Heart right ventricle (tissue), 16 donors: ENCODE data around the gene RAB5IF. TPM values are rescaled to one million over a fixed set of nuclear protein-coding genes. Genes with fewer than 3 reads are reported as not detected.
"Not testable (repeated sequence)": the region's sequence is repeated elsewhere in the genome, so short reads cannot be mapped to it uniquely, and the experiment has no call there.

ENCODE experiments used
- ATAC-seq, 8 donors: fragments of 200-7000 bp; cut with Tn5 transposase; one replicate each; pipeline ENCODE4 v1.9.1; 2020; ENCODE audit warnings: mild to moderate bottlenecking in 8 of 8, moderate library complexity in 8 of 8, moderate number of reproducible peaks in 1 of 8
- DNase-seq, 2 donors: peaks; one replicate each; pipeline ENCODE4 v3.0.0-alpha.2; 2020
- H3K27ac ChIP-seq, 10 donors: fragments of 200-600 bp; sonication (generic) in 2 of 10; one replicate each; pipeline versions ENCODE4 v1.5.0 to v1.8.0; 2020 to 2022; ENCODE audit warnings: mild to moderate bottlenecking in 3 of 10
- H3K27me3 ChIP-seq, 7 donors: fragments of 200-600 bp; one replicate each; pipeline ENCODE4 v1.8.0; 2021 to 2022; ENCODE audit warnings: mild to moderate bottlenecking in 2 of 7
- H3K36me3 ChIP-seq, 9 donors: fragments of 200-600 bp; sonication (generic) in 1 of 9; one replicate each; pipeline versions ENCODE4 v1.5.0 to v1.8.0; 2020 to 2022; ENCODE audit warnings: mild to moderate bottlenecking in 2 of 9
- H3K4me1 ChIP-seq, 9 donors: fragments of 200-600 bp; sonication (generic) in 1 of 9; one replicate each; pipeline versions ENCODE4 v1.5.0 to v1.8.0; 2020 to 2022; ENCODE audit warnings: mild to moderate bottlenecking in 4 of 9
- H3K4me3 ChIP-seq, 10 donors: fragments of 200-600 bp; sonication (generic) in 2 of 10; one replicate each; pipeline versions ENCODE4 v1.5.0 to v1.8.0; 2020 to 2022; ENCODE audit warnings: mild to moderate bottlenecking in 7 of 10, moderate library complexity in 2 of 10
- H3K9me3 ChIP-seq, 11 donors: fragments of 200-600 bp in 10 of 11; sonication (generic) in 2 of 11; one replicate each; pipeline versions ENCODE4 v1.5.0 to v1.8.0; 2013 to 2022; ENCODE audit warnings: mild to moderate bottlenecking in 2 of 11, control low read depth in 1 of 11, moderate library complexity in 1 of 11
- CTCF ChIP-seq, 9 donors: fragments of 200-600 bp; sonication (generic) in 2 of 9; IDR thresholded peaks; one replicate each; pipeline versions ENCODE4 v1.5.0 to v1.8.0; 2021 to 2022; ENCODE audit warnings: antibody characterized with exemption in 9 of 9, mild to moderate bottlenecking in 5 of 9, moderate library complexity in 1 of 9
- WGBS, 2 donors: extraction: QIAGEN DNeasy Blood & Tissue Kit; methylation state at CpG; one replicate each; pipeline ENCODE4 v1.1.7; 2013; ENCODE audit warnings: inconsistent platforms in 1 of 2; 5-methylcytosine and 5-hydroxymethylcytosine counted together
- intact Hi-C, 10 donors: fragments of 100-400 bp; cut with DNase I; formaldehyde crosslinking; loops; one replicate each; pipeline versions ENCODE4 v1.11.1 to v1.14.2; 2022
- long read RNA-seq, 3 donors: library from polyadenylated mRNA; unstranded; transcript quantifications; one replicate each; pipeline ENCODE4 v2.0.0, GENCODE V29; 2020 to 2021
- polyA plus RNA-seq, 2 donors: library from polyadenylated mRNA; stranded (reverse); fragments of 200-250 nt; gene quantifications; one replicate each; pipeline ENCODE4 v1.2.3, GENCODE V29; 2013
- total RNA-seq, 10 donors: library from RNA; stranded (reverse); fragmentation: NEBNext Ultra II Directional in 3 of 10; extraction: Animal tissue kit (Norgen Biotek cat#: 25700) in 3 of 10; gene quantifications; one replicate each; pipeline versions ENCODE4 v1.2.1 to v1.2.4, GENCODE V29; 2021 to 2023
- donor health status: Arrhythmogenic right ventricular cardiomyopathy.
- donor health status: ischemic (EF 13 %, LVEDD 7.1; RV severe dilation, severe dysfunction).
- donor health status: healthy with polysubstance abuse.
- donor health status: DM: no; HTN: yes; CAD: no.
- donor health status: DM: no; HTN: no; CAD: no.
- donor health status: ischemic (EF 25% LVEDD 6.9; RV normal size, moderate dysfunction).
- donor health status: ischemic (EF 25% LVEDD 5.7; RV mildly dilated, moderate dysfunction).
- donor health status: healthy.
- donor health status: DM: yes; HTN: yes; CAD: no.
- donor health status: Ischemic cardiomyopathy.
- donor health status: ischemic (EF 35%, LVEDD 5.7; RV mildly dilated, moderate dysfunction).
- donor health status: nonischemic (EF 11% LVEDD 7.7; RV severe dilation, severe dysfunction).
- donor health status: DM: yes; HTN: yes; CAD: no.
- donor health status: PGD.
- donor health status: ischemic (EF 29% LVEDD 5.4; RV normal size, mild dysfunction).
- donor health status: nonischemic (EF 23%, LVEDD 6.1; RV moderate dilation, normal function).

Gene RAB5IF, protein sequence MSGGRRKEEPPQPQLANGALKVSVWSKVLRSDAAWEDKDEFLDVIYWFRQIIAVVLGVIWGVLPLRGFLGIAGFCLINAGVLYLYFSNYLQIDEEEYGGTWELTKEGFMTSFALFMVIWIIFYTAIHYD
- total RNA-seq (10 to 100 TPM; 42.8 to 73.7 (median 49.2) TPM), polyA plus RNA-seq (100 to 1,000 TPM in 1 of 2 donors, 10 to 100 TPM in 1; 40.4 to 120 TPM)
- long read RNA-seq, donor 1, transcript RAB5IF-202 (4 exons, 1,114 nt): major isoform, 81 of 92 reads
- long read RNA-seq, donor 1, partial matches to known transcripts: 0 of 92 reads
- long read RNA-seq, donor 1, other reads (novel, unspliced or antisense): 8 of 92 reads
- long read RNA-seq, donor 2, transcript RAB5IF-202 (4 exons, 1,114 nt): major isoform, 53 of 67 reads
- long read RNA-seq, donor 2, partial matches to known transcripts: 0 of 67 reads
- long read RNA-seq, donor 2, other reads (novel, unspliced or antisense): 10 of 67 reads
- long read RNA-seq, donor 3, transcript RAB5IF-202 (4 exons, 1,114 nt): major isoform, 10 of 11 reads
- long read RNA-seq, donor 3, partial matches to known transcripts: 0 of 11 reads
- long read RNA-seq, donor 3, other reads (novel, unspliced or antisense): 0 of 11 reads

- no peaks in the 10 kb centered on the region for H3K9me3 ChIP-seq
- DNase-seq: peak; percentile 99 to 100
- 0% methylated on average over 89 to 90 of the region's 90 CpGs for WGBS, 2 donors
- intact Hi-C loops: loop anchor here in 8 of 10 donors (1.0 to 10.0 kb wide), 11 partner anchors 33 to 401 kb away; partner anchors contain the start of genes DSN1 (in 1 of the 8) and TGIF2 (in 1 of the 8)
- H3K36me3 ChIP-seq: peaks cover 0 to 31% (median 19%) of the 10 kb centered on the region in 9 donors
- peak within 1 kb of the TSS; percentile 63 to 100 (median 97) for H3K4me3 ChIP-seq
- peaks cover 9 to 45% (median 20%) of the 10 kb centered on the region in 9 donors for H3K4me1 ChIP-seq
- ATAC-seq: peak; percentile 98 to 99 (median 98)
- peak within 1 kb of the TSS; percentile 67 to 97 (median 89) for H3K27ac ChIP-seq
- H3K27me3 ChIP-seq: no peaks in the 10 kb centered on the region
- TF ChIP-seq CTCF (IDR thresholded peaks at IDR 0.05): peak; percentile 80 to 99 (median 94)
These were observed at the start of gene RAB5IF for GRCh38 chr20:36605399-36606157. RAB5IF (plus strand) TSS chr20:36605779; CDS start chr20:36605952, 173 bp downstream.

DNA sequence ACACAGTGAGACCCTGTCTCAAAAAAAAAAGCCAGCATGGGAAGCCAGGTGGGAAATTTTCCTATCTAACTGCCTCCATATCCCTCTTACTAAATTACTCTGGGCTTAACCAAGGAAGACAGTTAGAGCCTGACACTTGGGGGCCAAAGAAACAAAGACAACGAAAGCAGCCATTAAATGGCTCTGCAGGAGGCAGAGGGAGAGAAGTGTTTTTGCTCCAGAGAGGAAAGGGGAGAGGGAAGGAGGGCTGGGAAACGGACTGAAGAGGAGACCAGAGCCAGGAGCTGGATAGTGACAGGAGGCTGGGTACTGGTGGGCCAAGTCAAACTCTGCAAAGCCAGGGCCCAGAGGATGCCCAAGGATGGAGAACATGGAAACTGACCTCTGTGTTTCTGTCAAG lies 42.9 kb upstream of the RAB5IF start:
- no peaks in the 10 kb centered on the region for H3K36me3 ChIP-seq
- no peak for TF ChIP-seq CTCF (IDR thresholded peaks at IDR 0.05)
- no peaks in the 10 kb centered on the region for H3K27me3 ChIP-seq
- no peak overlapping the region for H3K27ac ChIP-seq
- H3K9me3 ChIP-seq: peaks cover 0 to 12% (median 5%) of the 10 kb centered on the region in 11 donors
- 82 to 84% methylated on average over 2 of the region's 2 CpGs for WGBS, 2 donors
- ATAC-seq (no peak), DNase-seq (no peak)
- intact Hi-C loops: no loop called here
- no peak overlapping the region for H3K4me3 ChIP-seq
- H3K4me1 ChIP-seq: no peaks in the 10 kb centered on the region

- H3K4me3 ChIP-seq: no peak overlapping the region
- WGBS, 2 donors: 81 to 98% methylated on average over 1 of the region's 1 CpG
- no peak for ATAC-seq
These were observed 42.2 kb upstream of the RAB5IF start for GRCh38 chr20:36563374-36563773.

GRCh38 chr20:36564078-36564725 lies 41.4 kb upstream of the RAB5IF start:
- H3K27me3 ChIP-seq, H3K36me3 ChIP-seq, DNase-seq, H3K4me1 ChIP-seq, intact Hi-C loops, H3K27ac ChIP-seq, ATAC-seq, H3K4me3 ChIP-seq: not testable (repeated sequence)
- peaks cover 0 to 12% (median 5%) of the 10 kb centered on the region in 11 donors for H3K9me3 ChIP-seq
- WGBS, 2 donors: 96% methylated on average over 12 to 13 of the region's 13 CpGs

More at GRCh38 chr20:36563374-36563773, 42.2 kb upstream of the RAB5IF start:
- no peak overlapping the region for H3K27ac ChIP-seq
- intact Hi-C loops: no loop called here
- no peaks in the 10 kb centered on the region for H3K36me3 ChIP-seq
- no peak for DNase-seq
- H3K27me3 ChIP-seq: no peaks in the 10 kb centered on the region
- peaks cover 0 to 12% (median 5%) of the 10 kb centered on the region in 11 donors for H3K9me3 ChIP-seq
- no peak for TF ChIP-seq CTCF (IDR thresholded peaks at IDR 0.05)
- no peaks in the 10 kb centered on the region for H3K4me1 ChIP-seq

GRCh38 chr20:36564726-36565121 lies 40.9 kb upstream of the RAB5IF start:
- H3K27me3 ChIP-seq, H3K27ac ChIP-seq, DNase-seq, intact Hi-C loops, H3K4me3 ChIP-seq, H3K36me3 ChIP-seq, ATAC-seq, H3K4me1 ChIP-seq: not testable (repeated sequence)
- 97 to 98% methylated on average over 6 of the region's 6 CpGs for WGBS, 2 donors
- peaks cover 0 to 12% (median 5%) of the 10 kb centered on the region in 11 donors for H3K9me3 ChIP-seq
